ENCODE data around the gene ZNF831. TPM values are rescaled to one million over a fixed set of nuclear protein-coding genes. Genes with fewer than 3 reads are reported as not detected.
A peak's percentile ranks its signal among the peaks of the same experiment; 100 is the strongest.

Gene ZNF831
- total RNA-seq, 1 experiment from 2014 or later: not detected

DNA sequence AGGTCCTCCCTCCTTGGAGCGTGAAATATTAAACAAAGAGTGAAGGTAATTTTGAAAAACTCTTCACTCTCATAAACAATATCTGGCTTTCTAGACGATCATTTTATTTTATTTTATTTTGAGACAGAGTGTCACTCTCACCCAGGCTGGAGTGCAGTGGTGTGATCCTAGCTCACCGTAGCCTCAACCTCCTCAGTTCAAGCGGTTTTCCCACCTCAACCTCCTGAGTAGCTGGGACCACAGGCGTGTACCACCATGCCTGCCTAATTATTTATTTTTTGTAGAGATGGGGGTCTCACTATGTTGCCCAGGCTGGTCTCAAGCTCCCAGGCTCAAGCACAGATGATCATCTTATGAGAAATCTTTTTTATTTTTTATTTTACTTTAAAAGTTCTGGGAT lies 16.4 kb downstream of the ZNF831 start:
- DNase-seq (ENCODE audit: low spot score): no peak

DNA sequence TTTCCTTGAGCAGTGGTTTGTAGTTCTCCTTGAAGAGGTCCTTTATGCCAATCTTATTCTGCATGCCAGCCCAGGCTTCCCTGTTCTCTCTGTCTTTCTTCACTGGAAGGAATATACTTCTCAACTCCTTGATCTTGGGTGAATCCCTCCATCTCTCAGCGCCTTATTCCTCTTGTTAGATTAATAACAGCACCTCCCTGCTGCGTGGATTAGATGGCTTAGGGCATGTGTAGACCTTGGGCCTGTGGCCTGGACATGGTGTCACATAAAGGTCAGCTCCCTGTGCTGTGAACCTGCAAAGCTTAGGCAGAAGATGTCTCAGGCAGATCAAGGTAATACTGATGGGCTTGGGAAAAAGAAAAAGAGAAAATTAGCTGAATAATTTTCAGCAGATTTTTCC lies 18.3 kb downstream of the ZNF831 start:
- no peak for DNase-seq (ENCODE audit: low spot score)

DNA sequence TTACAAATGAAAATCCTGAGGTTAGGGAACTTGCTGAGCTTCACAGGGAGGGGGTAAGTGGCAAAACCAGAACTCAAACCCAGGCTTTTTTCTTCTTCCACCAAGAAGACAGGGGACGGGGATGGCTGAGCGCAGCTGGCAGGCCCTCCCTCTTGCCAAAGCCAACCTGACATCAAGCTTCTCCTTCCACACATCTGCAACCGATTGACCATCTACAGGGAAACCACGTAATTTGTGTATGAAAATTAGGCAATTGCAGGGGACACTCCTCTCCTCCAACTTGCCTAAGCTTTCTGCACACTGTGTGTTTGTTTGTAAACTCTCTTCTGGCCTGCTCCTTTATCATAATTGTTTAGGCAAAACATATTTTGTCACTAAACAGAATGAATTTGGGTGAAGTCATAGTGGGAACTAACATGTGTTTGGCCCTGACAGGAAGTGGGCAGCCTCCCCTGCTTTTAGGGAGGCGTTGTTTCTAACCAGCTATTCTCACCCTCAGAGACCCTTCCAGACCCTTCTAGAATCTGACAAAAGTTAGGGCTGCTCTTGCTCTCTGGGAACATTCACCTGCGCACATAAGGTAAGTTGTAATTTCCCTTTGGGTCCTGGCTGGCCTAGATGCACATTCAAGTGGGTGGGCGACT lies 18.9 kb downstream of the ZNF831 start:
- DNase-seq (ENCODE audit: low spot score): no peak

DNA sequence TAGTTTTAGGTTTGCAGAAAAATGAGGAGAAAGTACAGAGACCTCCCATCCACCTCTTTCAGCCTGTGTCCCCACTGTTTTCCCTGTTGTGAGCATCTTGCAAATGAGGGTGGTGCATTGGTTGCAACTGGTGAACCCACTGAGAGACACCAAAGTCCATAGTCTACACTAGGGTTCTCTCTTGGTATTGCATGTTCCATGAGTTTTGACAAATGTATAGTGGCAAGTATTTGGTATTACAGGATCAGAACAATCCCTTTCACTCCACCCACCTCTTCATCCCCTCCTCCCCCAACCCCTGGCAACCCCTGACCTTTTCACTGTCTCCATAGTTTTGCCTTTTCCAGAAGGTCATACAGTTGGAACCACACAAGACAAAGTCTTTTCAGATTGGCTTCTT lies 20.1 kb downstream of the ZNF831 start:
- DNase-seq (ENCODE audit: low spot score): no peak

DNA sequence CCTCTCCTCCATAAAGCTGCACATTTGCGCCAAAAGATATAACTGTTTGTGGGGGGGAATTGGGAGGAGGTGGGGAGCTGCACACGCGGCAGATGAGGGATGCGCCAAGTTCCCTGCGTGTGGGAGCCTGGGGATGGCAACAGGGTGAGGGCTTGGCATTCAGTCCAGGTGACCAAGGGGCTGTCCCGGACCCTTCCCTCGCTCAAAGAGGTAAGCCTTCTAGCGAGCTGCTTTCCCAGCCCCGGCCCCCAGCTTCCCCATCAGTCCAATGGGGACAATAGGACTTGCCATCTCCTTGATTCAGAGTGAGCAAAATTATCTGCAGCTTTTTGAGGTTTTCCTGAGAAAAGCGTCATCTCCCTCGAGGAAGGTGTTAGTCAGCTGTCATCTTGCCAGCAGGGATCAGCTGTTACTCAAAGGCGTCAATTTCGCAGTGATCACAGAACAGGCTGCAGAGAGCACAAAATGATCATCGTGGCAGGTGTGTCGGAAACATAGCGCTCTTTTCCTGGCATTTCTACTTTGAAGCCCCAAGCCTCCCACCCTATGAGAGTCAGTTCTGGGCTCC lies 21.3 kb downstream of the ZNF831 start:
- no peak for DNase-seq (ENCODE audit: low spot score)

DNA sequence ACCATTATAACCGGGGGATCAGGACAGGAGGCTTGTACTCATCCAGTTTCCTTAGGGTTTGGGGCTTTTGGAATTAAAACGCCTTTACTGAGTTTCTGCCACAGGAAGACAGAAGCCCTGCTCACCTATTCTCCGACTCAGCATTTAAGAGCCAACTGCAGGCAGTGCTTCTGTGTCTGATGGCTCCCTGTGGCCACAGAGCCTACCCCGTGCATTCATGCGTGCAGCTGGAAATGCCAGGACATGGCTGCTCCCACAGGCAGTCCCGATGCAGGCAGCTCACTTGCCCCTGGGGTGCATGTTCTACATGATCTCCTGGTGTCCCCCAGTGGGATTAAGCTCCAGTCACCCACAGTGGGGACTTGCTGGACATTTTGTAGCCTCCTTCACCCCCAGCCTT lies 22.2 kb downstream of the ZNF831 start:
- DNase-seq (ENCODE audit: low spot score): no peak

DNA sequence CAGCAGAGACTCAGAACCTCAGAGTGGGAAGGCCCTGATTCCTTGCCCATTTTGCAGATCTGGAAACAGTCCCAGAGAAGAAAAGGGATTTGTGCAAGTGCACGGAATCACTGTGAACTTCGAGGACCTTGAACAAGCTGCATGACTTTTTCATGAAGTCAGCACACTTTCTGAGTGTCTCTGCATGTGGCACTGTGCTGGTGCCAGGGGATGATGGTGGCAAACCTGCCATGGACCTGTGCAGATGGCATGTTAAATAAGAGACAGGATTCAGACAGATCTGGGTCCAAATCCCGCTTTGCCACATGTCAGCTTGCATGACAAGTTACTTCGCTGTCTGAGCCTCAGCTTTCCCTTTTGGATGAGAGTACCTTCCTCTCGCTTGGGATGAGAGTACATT lies 26.8 kb downstream of the ZNF831 start:
- no peak for DNase-seq (ENCODE audit: low spot score)

DNA sequence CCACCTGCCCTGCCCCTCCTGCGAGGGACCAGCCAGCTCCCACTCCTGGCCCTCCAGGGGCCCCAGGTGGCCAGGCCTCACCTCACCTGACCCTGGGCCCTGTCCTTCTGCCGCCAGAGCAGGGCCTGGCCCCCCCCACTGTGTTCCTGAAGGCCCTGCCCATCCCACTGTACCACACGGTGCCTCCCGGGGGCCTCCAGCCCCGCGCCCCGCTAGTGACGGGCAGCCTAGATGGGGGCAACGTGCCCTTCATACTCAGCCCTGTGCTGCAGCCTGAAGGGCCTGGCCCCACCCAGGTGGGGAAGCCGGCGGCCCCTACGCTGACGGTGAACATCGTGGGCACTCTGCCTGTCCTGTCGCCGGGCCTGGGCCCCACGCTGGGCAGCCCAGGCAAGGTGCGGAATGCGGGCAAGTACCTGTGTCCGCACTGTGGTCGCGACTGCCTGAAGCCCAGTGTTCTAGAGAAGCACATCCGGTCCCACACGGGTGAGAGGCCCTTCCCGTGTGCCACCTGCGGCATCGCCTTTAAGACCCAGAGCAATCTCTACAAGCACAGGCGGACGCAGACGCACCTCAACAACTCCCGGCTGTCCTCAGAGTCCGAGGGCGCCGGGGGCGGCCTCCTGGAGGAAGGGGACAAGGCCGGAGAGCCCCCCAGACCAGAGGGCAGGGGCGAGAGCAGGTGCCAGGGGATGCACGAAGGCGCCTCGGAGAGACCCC lies 27.6 kb downstream of the ZNF831 start:
- DNase-seq (ENCODE audit: low spot score): no peak

DNA sequence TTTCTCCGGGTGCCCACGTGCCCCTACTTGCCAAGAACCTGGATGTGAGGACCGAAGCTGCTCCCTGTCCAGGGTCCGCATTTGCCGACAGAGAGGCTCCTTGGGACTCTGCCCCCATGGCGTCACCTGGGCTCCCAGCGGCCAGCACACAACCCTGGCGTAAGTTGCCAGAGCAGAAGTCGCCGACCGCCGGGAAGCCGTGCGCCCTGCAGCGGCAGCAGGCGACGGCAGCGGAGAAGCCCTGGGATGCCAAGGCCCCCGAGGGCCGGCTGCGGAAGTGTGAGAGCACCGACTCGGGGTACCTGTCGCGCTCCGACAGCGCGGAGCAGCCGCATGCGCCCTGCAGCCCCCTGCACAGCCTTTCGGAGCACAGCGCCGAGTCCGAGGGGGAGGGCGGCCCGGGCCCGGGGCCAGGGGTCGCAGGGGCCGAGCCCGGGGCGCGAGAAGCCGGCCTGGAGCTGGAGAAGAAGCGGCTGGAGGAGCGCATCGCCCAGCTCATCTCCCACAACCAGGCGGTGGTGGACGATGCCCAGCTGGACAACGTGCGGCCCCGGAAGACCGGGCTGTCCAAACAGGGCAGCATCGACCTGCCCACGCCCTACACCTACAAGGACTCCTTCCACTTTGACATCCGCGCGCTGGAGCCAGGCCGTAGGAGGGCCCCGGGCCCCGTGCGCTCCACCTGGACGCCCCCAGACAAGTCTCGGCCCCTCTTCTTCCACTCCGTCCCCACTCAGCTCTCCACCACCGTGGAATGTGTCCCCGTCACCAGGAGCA lies 28.3 kb downstream of the ZNF831 start:
- no peak for DNase-seq (ENCODE audit: low spot score)

DNA sequence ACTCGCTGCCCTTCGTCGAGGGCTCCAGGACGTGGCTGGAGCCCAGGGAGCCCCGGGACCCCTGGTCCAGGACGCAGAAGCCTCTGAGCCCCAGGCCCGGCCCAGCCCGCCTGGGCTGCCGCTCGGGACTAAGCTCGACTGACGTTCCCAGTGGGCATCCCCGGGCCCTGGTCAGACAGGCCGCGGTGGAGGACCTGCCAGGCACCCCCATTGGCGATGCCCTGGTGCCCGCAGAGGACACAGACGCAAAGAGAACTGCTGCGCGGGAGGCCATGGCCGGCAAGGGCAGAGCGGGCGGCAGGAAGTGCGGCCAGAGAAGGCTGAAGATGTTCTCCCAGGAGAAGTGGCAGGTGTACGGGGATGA lies 28.9 kb downstream of the ZNF831 start:
- no peak for DNase-seq (ENCODE audit: low spot score)

DNA sequence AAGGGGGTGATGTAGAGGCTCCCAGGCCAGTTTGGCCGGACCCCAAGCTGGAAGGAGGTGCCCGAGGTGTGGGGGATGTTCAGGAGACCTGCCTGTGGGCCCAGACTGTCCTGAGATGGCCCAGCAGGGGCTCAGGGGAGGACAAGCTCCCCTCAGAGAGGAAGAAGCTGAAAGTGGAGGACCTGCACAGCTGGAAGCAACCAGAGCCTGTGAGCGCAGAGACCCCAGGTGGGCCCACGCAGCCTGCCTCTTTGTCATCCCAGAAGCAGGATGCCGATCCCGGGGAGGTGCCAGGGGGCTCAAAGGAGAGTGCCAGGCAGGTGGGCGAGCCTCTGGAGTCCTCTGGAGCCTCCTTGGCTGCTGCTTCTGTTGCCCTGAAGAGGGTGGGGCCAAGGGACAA lies 29.7 kb downstream of the ZNF831 start:
- DNase-seq (ENCODE audit: low spot score): no peak

DNA sequence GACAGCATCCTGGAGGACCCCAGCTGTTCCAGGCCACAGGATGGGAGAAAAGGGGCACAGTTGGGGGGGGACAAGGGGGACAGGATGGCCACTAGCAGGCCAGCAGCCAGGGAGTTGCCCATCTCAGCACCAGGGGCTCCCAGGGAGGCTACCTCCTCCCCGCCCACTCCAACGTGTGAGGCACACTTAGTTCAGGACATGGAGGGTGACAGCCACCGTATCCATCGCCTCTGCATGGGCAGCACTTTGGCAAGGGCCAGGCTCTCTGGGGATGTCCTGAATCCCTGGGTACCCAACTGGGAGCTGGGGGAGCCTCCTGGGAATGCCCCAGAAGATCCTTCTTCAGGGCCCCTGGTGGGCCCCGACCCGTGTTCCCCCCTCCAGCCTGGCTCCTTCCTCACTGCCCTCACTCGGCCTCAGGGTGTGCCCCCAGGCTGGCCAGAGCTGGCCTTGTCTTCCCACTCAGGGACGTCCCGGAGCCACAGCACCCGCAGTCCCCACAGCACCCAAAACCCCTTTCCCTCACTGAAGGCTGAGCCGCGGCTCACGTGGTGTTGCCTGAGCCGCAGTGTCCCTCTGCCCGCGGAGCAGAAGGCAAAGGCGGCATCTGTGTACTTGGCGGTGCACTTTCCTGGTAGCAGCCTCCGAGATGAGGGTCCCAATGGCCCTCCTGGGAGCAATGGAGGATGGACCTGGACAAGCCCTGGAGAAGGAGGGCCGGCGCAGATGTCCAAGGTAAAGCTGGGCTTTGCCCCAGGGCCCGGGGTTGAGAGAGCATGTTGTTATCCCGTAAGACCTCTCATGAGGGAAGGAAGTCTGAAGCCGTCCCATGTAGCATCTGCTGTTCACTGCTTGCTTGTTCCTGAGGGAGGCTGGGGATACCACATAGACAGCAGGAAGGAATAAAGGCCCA lies 30.7 kb downstream of the ZNF831 start:
- DNase-seq (ENCODE audit: low spot score): no peak

DNA sequence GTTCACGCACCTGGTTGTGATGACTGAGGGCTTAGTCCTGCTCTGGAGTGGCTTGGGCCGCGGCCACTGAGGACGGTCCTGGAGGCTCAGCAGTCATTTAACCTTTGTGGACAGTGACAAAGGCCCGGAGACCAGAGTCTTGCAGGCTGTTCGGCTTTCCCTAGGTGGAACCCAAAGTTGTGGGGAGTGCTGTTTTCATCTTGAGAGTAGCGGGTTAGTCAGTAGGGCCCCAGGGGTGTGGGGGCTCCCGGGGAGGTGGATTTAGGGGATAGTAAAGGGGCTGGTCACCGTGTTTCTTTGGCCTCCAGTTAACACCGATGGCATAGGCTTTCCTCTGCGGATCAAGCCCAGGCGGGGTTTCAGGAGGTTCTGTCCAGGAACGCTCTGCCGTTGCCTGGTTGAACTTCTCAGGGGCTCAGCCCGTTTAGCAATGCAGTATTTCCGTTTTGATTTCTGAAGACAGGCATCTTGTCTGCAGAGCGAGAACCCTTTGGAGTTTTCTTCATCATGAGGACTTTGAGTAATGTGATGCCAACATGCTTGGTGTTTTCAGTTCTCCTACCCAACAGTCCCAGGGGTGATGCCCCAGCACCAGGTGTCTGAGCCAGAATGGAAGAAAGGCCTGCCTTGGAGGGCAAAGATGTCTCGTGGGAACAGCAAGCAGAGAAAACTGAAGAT lies 31.8 kb downstream of the ZNF831 start:
- no peak for DNase-seq (ENCODE audit: low spot score)

DNA sequence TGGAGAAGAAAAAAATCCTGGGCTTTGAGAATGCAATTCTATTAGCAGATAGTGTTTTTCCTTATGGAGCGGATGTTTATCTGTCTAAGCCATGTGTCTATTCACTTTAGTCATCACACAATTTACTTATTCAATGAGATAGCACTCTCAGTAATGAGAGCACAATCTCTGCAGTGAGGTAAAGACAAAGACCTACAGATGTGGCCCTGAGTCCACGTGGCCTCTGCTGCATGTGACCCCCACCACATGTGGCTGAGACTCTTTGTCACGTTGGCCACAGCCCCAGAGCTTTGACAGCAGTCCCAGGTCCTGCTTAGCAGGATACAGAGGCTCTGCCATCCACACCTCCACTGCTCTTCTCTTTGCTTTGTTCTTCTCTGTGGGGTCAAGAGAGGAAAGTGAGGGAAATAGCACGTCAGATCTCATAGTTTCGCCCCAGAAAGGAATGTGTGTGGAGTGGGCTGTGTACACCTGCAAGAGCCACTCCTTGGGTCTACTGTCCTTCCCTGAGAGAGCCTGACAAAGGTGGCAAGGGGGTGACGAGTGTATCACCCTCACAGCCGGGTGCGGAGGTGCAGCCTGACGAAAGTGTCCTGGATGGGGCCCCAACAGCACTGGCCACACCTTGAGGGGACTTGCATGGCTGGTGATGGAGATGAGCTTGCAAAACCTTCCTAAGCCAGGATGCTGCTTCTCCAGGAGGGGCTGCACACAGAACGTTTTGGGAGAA lies 40.7 kb downstream of the ZNF831 start:
- no peak for DNase-seq (ENCODE audit: low spot score)

DNA sequence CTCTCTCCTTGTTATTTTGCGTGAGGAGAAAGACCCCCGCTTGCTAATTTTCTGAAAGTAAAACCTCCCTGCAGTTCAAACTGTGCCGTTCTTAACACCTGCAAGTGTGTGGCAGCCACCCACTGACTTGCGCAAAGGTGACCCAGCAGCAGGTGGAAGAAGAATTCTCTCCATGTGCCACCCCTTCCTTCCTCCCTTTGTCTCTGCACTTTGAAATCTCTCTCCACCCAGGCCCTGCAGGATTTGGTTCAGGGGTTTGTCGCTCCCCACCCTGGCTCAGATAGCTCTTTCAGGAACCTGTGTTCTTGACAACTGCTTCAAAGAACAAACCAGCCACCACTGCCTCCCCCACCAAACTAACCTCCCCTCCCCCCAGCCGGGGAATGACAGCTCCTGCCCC lies 41.4 kb downstream of the ZNF831 start:
- no peak for DNase-seq (ENCODE audit: low spot score)

DNA sequence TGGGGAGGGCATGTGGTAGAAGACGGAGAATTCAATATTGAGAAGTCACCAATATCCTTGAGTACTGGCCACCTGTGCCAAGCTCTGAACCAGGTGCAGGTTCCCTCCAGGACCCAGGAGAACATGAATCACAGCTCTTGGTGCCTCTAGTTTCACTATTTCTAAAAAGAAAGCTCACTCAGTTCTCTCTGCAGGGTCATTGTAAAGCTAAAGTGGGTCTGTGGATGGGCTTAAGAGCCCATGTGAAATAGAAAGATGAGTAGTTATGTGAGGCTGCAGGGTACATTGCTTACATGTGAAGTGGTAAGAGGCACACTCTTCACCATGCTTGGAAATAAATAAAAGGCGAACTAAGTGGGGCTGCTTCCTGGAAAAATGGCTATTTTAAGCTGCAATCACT lies 43.6 kb downstream of the ZNF831 start:
- DNase-seq (ENCODE audit: low spot score): no peak

DNA sequence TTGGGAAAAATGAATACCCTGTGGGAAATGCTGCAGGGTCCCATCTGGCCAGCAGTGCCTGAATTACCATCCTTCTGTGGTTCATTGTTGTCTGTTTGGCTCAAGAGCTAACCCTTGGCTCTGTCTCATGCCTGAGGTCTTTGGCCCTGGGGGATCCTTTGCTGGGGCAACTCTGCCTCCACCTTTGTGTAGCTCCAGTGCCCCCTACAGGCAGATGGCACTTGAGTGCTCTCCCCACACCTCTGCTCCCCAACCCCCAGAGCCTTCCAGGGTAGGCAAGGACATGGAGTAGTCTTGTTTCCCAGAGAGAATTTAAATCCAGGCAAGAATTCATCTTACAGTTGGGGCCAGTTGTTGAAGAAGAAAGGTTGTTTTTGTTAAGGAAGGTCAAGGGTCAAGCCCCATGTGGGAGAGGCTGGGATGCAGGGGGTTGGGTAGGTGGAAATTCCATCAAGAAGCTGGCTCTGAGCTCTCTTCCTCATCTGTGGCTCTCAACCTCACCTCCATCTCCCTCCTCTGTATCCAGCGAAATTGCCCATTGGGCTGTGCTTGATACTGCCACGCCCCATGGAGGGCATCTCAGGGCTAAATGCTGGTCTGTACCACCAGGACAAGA lies 44.2 kb downstream of the ZNF831 start:
- DNase-seq (ENCODE audit: low spot score): peak; percentile 79

DNA sequence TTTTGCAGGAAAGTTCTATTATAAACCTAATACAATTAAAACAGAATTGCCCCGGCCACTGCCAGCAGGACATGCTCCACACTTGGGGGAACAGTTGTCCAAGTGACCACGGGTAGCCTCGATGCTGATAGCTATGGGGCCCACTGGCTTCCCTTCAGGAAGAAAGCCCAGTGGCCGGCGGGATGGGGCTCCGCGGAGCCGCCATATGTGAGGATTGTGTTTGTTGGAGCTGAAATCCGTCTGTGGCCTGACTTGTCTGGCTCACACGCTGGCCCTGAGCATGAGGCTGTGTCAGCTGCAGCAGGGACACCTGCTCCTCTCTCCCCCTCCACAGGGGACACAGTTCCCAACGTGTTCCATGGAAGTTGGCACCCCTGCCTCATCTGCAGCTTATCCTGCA lies 46.6 kb downstream of the ZNF831 start:
- DNase-seq (ENCODE audit: low spot score): no peak

DNA sequence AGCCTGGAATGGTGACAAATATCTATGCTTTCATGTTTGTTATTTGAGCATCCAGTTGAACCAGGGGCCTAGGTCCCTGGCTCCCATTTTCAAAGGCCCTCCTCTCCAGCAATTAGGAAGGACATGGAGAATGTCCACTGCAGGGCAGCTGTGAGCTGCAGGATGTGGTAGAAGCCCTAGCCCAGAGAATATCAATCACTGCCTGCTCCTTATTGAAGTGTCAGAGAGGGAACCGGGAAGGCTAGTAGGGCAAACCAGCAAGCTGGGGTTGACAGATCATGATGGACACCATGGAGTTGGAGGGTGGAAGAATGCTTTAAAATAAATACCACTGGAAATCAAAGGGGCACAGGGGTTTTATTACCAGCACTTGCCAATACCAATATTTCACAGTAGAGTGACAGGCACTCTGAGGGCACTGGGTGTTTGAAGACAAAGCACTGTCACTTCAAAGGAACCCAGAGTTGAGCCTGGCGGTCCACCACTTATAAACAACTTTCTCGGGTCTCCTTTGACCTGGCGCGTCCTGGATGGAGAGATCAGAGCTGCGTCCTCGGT lies 47.7 kb downstream of the ZNF831 start:
- no peak for DNase-seq (ENCODE audit: low spot score)

Data from HT-29 (cell line).